SK-N-SH treated with all-trans-retinoic acid at 6 μM for 48 hours (cell line): ENCODE measurements around the gene AMACR.

Source experiments
- CREB5 ChIP-seq: fragments of 250-450 bp; sonication (Bioruptor Pico); IDR thresholded peaks from 2 replicates; pipeline ENCODE4 v1.5.1; 2020; ENCODE audit warnings: low read depth, mild to moderate bottlenecking, moderate library complexity
- ISL1 ChIP-seq: fragments of 250-450 bp; sonication (Bioruptor Pico); IDR thresholded peaks from 2 replicates; pipeline ENCODE4 v2.1.2; 2022; ENCODE audit warnings: mild to moderate bottlenecking, moderate library complexity
- OSR1 ChIP-seq: fragments of 250-450 bp; sonication (Bioruptor Pico); IDR thresholded peaks from 2 replicates; pipeline ENCODE4 v1.8.0; 2022; ENCODE audit warnings: moderate library complexity, mild to moderate bottlenecking, inconsistent platforms
- PATZ1 ChIP-seq: fragments of 250-450 bp; sonication (Bioruptor Pico); IDR thresholded peaks from 2 replicates; pipeline ENCODE4 v1.8.0; 2020; ENCODE audit warnings: mild to moderate bottlenecking, moderate library complexity, borderline replicate concordance
- POU6F1 ChIP-seq: fragments of 250-450 bp; sonication (Bioruptor Pico); IDR thresholded peaks from 2 replicates; pipeline ENCODE4 v1.8.0; 2021; ENCODE audit warnings: low read depth, mild to moderate bottlenecking, moderate library complexity, borderline replicate concordance
- PPARA ChIP-seq: fragments of 250-450 bp; sonication (Bioruptor Pico); IDR thresholded peaks from 2 replicates; pipeline ENCODE4 v1.5.0; 2020; ENCODE audit warnings: mild to moderate bottlenecking, borderline replicate concordance
- TOX ChIP-seq: fragments of 250-450 bp; sonication (Bioruptor Pico); IDR thresholded peaks from 2 replicates; pipeline ENCODE4 v1.8.0; 2021; ENCODE audit warnings: mild to moderate bottlenecking, moderate library complexity, borderline replicate concordance
- ZC3H10 ChIP-seq: fragments of 250-450 bp; sonication (Bioruptor Pico); IDR thresholded peaks from 2 replicates; pipeline ENCODE4 v1.5.1; 2021; ENCODE audit warnings: mild to moderate bottlenecking, moderate library complexity
- ZFP3 ChIP-seq: fragments of 250-450 bp; sonication (Bioruptor Pico); IDR thresholded peaks from 2 replicates; pipeline ENCODE4 v1.5.0; 2020; ENCODE audit warnings: mild to moderate bottlenecking, moderate library complexity
- ZFP30 ChIP-seq: fragments of 450-650 bp; formaldehyde crosslinking; IDR thresholded peaks from 2 replicates; pipeline ENCODE4 v1.5.0; 2022; ENCODE audit warnings: mild to moderate bottlenecking, moderate library complexity
- ZNF565 ChIP-seq: fragments of 450-650 bp; formaldehyde crosslinking; conservative IDR thresholded peaks from 2 replicates; pipeline ENCODE4 v1.5.0; 2020; ENCODE audit warnings: low read depth, mild to moderate bottlenecking, moderate library complexity
- ZNF70 ChIP-seq: fragments of 450-650 bp; formaldehyde crosslinking; IDR thresholded peaks from 2 replicates; pipeline ENCODE4 v1.5.0; 2020; ENCODE audit warnings: mild to moderate bottlenecking, moderate library complexity
- TF ChIP-seq, protein P1 (sequence below): fragments of 250-450 bp; sonication (Bioruptor Pico); IDR thresholded peaks from 2 replicates; pipeline ENCODE4 v1.5.1; 2021; ENCODE audit warnings: mild to moderate bottlenecking, moderate library complexity

- no peak for TF ChIP-seq OSR1 (CRISPR knock-in tag)
- TF ChIP-seq PATZ1 (CRISPR knock-in tag) = no peak
- TF ChIP-seq POU6F1 (CRISPR knock-in tag) = no peak
- no peak for TF ChIP-seq ZFP3 (CRISPR knock-in tag)
- TF ChIP-seq ZNF565 (CRISPR knock-in tag) = no peak
- no peak for TF ChIP-seq ZC3H10 (CRISPR knock-in tag)
- TF ChIP-seq, protein P1, sequence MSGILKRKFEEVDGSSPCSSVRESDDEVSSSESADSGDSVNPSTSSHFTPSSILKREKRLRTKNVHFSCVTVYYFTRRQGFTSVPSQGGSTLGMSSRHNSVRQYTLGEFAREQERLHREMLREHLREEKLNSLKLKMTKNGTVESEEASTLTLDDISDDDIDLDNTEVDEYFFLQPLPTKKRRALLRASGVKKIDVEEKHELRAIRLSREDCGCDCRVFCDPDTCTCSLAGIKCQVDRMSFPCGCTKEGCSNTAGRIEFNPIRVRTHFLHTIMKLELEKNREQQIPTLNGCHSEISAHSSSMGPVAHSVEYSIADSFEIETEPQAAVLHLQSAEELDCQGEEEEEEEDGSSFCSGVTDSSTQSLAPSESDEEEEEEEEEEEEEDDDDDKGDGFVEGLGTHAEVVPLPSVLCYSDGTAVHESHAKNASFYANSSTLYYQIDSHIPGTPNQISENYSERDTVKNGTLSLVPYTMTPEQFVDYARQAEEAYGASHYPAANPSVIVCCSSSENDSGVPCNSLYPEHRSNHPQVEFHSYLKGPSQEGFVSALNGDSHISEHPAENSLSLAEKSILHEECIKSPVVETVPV = no peak
- no peak for TF ChIP-seq TOX (CRISPR knock-in tag)
- no peak for TF ChIP-seq ISL1 (CRISPR knock-in tag)
- no peak for TF ChIP-seq PPARA (CRISPR knock-in tag)
- TF ChIP-seq ZNF70 (CRISPR knock-in tag) = no peak
- no peak for TF ChIP-seq CREB5 (CRISPR knock-in tag)
- no peak for TF ChIP-seq ZFP30 (CRISPR knock-in tag)
Measured at GRCh38 chr5:34042321-34042720, 34.5 kb upstream of the AMACR start.
